Measurements from ENCODE around the gene ATP9B. TPM values are rescaled to one million over a fixed set of nuclear protein-coding genes. Genes with fewer than 3 reads are reported as not detected.

The ATP9B gene
- total and polyA plus RNA-seq, 2 donors from 2014 or later, result 10.0 to 48.2 TPM

DNA sequence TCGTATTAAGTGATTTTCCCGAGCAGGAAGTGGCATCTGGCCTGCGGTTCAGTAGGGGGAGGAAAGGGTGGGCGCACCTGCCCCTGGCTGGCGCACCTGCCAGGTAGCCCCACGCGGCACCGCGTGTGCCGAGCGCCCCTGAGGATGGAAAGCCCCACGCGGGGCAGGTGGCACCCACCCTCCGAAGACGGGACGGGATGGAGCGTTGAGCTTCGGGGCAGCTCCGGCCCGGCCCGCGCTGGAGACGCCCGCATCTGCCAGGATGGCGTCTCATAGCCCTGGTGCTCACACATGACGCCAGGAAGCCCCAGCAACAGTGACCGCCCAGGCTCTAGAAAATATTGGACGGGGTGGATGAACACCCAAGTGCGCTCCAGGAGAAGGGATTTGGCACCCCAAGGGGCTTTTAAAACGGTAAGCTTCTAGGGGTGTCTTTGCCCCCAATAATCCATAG is 324.0 kb downstream of the ATP9B start:
- H3K27ac ChIP-seq (ENCODE audit: low read depth in 2 of 2, low read length in 2 of 2), result peak overlapping the region in 1 of 2 donors; percentile 63
- H3K9me3 ChIP-seq (ENCODE audit: control insufficient read depth in 2 of 3, insufficient read depth in 1 of 3, low read length in 3 of 3), result no peaks in the 10 kb centered on the region
- peak overlapping the region in 2 of 3 donors; percentile 48 to 58 for H3K9ac ChIP-seq (ENCODE audit: low read length in 3 of 3)
- TF ChIP-seq, protein P1, sequence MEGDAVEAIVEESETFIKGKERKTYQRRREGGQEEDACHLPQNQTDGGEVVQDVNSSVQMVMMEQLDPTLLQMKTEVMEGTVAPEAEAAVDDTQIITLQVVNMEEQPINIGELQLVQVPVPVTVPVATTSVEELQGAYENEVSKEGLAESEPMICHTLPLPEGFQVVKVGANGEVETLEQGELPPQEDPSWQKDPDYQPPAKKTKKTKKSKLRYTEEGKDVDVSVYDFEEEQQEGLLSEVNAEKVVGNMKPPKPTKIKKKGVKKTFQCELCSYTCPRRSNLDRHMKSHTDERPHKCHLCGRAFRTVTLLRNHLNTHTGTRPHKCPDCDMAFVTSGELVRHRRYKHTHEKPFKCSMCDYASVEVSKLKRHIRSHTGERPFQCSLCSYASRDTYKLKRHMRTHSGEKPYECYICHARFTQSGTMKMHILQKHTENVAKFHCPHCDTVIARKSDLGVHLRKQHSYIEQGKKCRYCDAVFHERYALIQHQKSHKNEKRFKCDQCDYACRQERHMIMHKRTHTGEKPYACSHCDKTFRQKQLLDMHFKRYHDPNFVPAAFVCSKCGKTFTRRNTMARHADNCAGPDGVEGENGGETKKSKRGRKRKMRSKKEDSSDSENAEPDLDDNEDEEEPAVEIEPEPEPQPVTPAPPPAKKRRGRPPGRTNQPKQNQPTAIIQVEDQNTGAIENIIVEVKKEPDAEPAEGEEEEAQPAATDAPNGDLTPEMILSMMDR (IDR thresholded peaks at IDR 0.05; ENCODE audit: borderline replicate concordance, extremely low read depth, insufficient read depth), result no peak
- FAIRE-seq (no peak), DNase-seq (peak in 4 of 5 donors; percentile 39 to 78 (median 61))
- H3K4me1 ChIP-seq (ENCODE audit: control insufficient read depth in 2 of 3, insufficient read depth in 2 of 3, low read depth in 1 of 3, low read length in 3 of 3), result peaks cover 0 to 8% (median 5%) of the 10 kb centered on the region in 3 donors
- H3K4me3 ChIP-seq (ENCODE audit: low read length in 3 of 3), result peak overlapping the region in 2 of 3 donors; percentile 24 to 53
- peaks cover 31% of the 10 kb centered on the region for H3K27me3 ChIP-seq (ENCODE audit: control insufficient read depth, insufficient read depth, low read length)
- no peaks in the 10 kb centered on the region for H3K36me3 ChIP-seq (ENCODE audit: control insufficient read depth in 2 of 3, insufficient read depth in 3 of 3, low read length in 3 of 3)
- intact Hi-C loops (cut with DNase I), result no loop called here

- DNase-seq (peak; percentile 89 to 97 (median 92)), FAIRE-seq (no peak)
- TF ChIP-seq, protein P1 (IDR thresholded peaks at IDR 0.05; ENCODE audit: borderline replicate concordance, extremely low read depth, insufficient read depth), result no peak
- intact Hi-C loops (cut with DNase I), result no loop called here
- Histone ChIP-seq H3K4me1 (ENCODE audit: control insufficient read depth in 2 of 3, insufficient read depth in 2 of 3, low read depth in 1 of 3, low read length in 3 of 3) (peaks cover 0 to 8% (median 5%) of the 10 kb centered on the region in 3 donors), H3K36me3 (ENCODE audit: control insufficient read depth in 2 of 3, insufficient read depth in 3 of 3, low read length in 3 of 3) (no peaks in the 10 kb centered on the region), H3K27me3 (ENCODE audit: control insufficient read depth, insufficient read depth, low read length) (peaks cover 32% of the 10 kb centered on the region), H3K9me3 (ENCODE audit: control insufficient read depth in 2 of 3, insufficient read depth in 1 of 3, low read length in 3 of 3) (no peaks in the 10 kb centered on the region), H3K27ac (ENCODE audit: low read depth in 2 of 2, low read length in 2 of 2) (peak overlapping the region; percentile 53 to 63), H3K9ac (ENCODE audit: low read length in 3 of 3) (peak overlapping the region in 2 of 3 donors; percentile 48 to 58), H3K4me3 (ENCODE audit: low read length in 3 of 3) (peak overlapping the region in 2 of 3 donors; percentile 24 to 53)
Observed at GRCh38 chr18:79393635-79394533, 324.7 kb downstream of the ATP9B start.

DNA sequence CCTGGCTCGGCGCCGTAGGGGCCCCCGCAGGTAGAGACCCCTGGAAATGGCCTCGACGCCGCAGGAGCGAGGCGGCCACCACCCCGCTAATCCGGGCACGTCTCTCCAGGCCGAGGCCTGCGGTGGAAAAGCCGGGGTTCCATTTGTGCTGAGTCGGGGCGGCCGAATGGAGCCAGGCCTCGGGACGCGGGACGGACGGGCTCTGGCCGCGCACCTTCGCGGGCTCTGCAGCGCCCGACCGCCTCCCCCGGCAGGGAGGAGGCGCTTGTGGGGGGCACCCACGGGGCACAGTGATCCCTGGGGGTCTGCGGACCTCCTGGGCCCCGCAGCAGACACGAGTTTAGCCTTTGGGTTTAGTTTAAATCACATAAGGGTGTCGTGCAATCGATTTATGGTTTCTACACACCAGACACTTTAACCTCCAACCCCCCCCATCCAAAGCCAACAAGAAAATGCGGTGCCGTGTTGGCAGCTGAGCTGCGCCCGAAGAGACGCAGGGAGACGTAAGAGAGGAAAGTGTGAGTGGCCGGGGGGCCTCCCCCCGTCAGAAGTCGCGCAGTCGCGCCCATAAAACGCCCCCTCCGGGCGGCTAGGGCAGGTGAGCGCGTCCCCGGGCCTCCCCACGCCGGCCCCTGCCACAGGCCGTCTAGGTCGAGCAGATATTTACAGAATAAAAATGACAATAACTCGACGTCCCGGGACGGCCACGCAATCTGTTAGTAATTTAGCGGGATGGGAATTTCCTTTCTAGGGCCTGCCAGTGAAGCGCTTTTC is 325.5 kb downstream of the ATP9B start:
- Histone ChIP-seq H3K27ac (ENCODE audit: low read depth in 2 of 2, low read length in 2 of 2) (peak overlapping the region in 1 of 2 donors; percentile 43), H3K4me3 (ENCODE audit: low read length in 3 of 3) (peak overlapping the region in 1 of 3 donors; percentile 25), H3K27me3 (ENCODE audit: control insufficient read depth, insufficient read depth, low read length) (peaks cover 28% of the 10 kb centered on the region), H3K36me3 (ENCODE audit: control insufficient read depth in 2 of 3, insufficient read depth in 3 of 3, low read length in 3 of 3) (no peaks in the 10 kb centered on the region), H3K4me1 (ENCODE audit: control insufficient read depth in 2 of 3, insufficient read depth in 2 of 3, low read depth in 1 of 3, low read length in 3 of 3) (peaks cover 0 to 8% (median 5%) of the 10 kb centered on the region in 3 donors), H3K9ac (ENCODE audit: low read length in 3 of 3) (peak overlapping the region in 1 of 3 donors; percentile 46), H3K9me3 (ENCODE audit: control insufficient read depth in 2 of 3, insufficient read depth in 1 of 3, low read length in 3 of 3) (no peaks in the 10 kb centered on the region)
- peak; percentile 42 to 82 (median 73) for DNase-seq
- intact Hi-C loops (cut with DNase I), result no loop called here
- FAIRE-seq, result no peak
- TF ChIP-seq, protein P1 (IDR thresholded peaks at IDR 0.05; ENCODE audit: borderline replicate concordance, extremely low read depth, insufficient read depth), result no peak
